ENCODE measurements around the gene ZKSCAN1.
A peak's percentile ranks its signal among the peaks of the same experiment; 100 is the strongest.

ZKSCAN1 gene

DNA sequence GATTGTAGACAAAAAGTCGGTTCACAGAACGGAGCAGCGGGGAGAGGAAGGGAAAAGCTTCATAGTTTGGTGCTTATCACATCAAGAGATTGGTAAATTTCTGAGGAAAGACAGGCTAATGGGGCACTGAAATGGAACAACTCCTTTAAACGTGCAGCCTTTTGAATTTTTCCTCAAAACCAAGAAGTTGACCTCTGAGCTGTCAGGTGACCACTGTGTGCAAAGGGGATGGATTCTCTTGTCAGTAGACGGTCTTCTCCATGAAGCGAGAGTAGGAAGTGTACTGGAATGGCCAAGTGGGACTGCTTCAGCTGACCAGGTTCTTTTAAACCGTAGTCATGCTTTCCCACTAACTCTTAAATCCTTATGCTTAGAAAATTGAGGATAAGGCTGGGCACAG lies 22.9 kb downstream of the ZKSCAN1 start:
- no peak for DNase-seq (ENCODE audit: low spot score)

DNA sequence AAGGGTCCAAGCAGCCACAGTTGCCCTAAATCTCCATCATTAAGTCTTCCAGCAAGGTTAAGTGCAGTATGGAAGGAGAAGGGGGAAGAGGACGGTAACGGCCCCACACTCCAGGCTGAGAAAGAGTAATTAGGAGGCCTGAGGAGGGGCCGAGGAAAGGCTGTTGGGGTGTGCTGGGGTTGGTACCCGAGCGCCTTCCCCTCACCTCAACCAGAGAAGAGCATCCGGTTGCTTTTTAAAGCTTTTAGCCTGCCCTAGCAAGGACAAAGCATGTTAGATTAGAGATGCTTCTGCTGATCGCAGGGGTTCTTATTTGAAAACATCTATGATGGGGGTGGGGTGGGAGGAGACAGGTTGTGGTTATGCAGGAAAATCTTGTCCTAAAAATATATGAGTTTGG lies 25.2 kb downstream of the ZKSCAN1 start:
- DNase-seq (ENCODE audit: low spot score) = no peak

DNA sequence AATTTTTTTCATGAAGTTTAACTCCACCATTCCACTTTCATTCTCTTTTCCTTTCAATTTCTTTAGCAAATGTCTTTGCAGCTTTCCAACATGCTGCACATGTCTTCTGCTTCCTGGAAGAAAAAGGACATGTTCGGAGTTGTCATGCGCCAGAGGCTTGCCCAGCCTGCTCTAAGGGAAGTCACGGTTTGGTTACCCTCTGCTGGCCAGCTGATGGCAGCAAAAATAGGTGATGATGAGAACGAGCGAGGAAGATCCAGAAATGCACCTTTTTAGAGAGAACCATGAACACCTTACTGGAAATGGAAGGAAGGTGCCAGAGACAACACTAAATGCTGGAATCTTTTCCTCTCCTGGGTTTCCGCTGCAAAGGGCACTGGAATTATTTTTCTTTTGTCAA lies 29.3 kb downstream of the ZKSCAN1 start:
- DNase-seq (ENCODE audit: low spot score) = no peak

DNA sequence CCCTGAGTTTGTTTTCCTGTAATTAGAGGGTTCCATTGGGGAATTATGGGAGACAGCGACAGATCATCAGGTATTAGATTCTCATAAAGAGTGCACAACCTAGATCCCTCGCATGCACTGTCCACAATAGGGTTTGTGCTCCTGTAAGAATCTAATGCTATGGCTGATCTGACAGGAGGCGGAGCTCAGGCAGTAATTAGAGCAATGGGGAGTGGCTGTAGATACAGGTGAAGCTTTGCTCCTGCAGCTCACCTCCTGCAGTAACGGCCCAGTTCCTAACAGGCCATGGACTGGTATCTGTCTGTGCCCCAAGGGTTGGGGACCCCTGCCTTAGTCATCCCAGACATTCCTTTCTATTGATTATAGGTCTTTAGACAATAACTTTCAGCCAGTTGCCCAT lies 33.3 kb downstream of the ZKSCAN1 start:
- DNase-seq (ENCODE audit: low spot score) = no peak

DNA sequence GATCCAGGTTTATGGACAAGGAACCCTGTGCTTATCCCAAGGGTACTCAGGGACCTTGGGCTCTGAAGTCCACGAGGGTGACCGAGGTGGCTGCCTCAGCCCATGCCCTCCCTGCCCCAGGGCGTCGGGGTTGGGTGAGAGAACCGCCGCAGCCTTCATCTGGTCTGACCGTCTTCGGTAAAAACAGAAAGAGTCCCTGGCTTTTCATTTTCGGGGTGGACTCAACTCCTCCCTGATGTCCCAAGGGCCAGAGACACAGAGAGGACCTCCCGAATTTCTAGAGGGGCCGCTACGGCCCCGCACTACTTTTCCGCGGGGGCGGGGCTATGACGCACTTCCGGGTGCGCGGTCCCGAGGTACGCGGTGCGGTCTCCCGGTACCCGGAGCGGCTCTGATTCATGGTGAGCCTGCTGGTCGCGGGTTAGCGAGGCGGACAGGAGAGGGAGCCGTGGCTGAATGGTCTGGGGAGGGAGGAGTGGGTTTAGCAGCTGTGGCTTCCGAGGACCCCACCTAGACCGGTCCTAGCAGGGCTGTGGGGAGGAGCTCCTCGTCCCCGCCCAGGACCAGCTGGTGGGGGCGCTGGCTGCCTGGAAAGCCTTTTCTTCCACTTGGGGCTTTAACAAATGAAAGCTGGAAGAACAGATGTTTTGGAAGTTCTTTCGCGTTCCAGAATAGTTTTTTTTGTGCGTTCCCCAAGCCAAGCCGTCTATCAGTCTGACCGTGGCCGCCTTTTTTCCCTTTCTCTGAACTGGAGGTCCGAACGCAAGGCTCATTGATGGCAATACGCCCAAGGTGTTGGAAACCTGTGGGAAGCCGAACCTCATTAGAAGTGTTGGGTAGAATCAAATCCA lies 34.3 kb downstream of the ZKSCAN1 start, which contains the start of gene ZSCAN21:
Gene ZSCAN21 (plus strand): TSS at position 334 of the 851 bp plus-strand sequence. CDS start 7,233 bp downstream, outside the sequence.
- DNase-seq (ENCODE audit: low spot score) = peak; percentile 91

DNA sequence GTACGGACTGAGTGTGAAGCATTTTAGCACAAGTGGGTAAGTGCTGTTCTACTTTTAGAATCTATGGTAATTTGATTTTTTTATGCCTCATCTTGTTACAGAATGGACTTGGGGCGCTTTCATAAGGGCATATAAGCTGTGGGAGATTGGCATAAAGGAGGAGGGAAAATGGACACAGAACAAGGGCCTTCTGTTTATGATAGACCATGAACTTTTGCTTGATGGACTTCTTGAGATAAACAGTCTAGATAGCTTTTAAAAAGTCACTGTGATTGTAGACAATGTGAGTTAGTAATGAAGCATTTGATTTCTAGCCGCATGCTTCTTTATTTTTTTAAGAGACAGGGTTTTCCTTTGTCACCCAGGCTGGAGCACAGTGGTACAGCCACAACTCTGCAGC lies 36.2 kb downstream of the ZKSCAN1 start:
- DNase-seq (ENCODE audit: low spot score) = no peak

DNA sequence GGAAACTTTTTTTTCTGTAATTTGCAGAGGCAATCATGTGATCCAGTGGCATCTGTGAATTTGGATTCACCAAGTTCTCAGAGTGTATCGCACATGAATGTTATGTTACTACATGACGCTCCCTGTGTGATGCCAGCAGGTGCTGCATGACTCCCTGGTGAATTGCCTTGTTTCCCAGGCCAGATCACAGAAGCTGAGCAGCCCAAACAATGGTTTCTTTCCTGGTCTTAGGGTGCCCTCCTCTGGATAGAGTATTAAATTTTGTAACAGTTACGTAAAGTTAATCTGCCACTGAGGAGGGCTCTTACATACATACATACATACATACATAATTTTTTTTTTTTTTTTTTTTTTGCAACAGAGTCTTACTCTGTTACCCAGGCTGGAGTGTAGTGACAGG lies 37.8 kb downstream of the ZKSCAN1 start:
- DNase-seq (ENCODE audit: low spot score) = no peak

GRCh38 chr7:100057006-100057405 lies 41.6 kb downstream of the ZKSCAN1 start:
- no peak for DNase-seq (ENCODE audit: low spot score)

- DNase-seq (ENCODE audit: low spot score) = no peak
Observed at GRCh38 chr7:100059251-100059739, 43.9 kb downstream of the ZKSCAN1 start.

- no peak for DNase-seq (ENCODE audit: low spot score)
Observed at GRCh38 chr7:100061518-100062193, 46.3 kb downstream of the ZKSCAN1 start.

DNA sequence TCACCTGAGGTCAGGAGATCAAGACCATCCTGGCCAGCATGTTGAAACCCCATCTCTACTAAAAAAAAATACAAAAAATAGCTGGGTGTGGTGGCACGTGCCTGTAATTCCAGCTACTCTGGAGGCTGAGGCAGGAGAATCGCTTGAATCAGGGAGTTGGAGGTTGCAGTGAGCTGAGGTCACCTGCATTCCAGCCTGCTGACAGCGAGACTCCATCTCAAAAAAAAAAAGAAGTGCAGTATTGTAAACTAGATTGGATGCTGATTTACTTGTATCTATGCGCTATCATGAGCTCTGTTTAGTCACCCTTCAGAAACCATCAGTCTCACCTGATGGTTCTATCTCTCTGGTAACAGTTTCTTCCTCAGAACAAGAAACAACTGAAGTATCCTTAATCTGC lies 48.0 kb downstream of the ZKSCAN1 start:
- DNase-seq (ENCODE audit: low spot score) = no peak

DNA sequence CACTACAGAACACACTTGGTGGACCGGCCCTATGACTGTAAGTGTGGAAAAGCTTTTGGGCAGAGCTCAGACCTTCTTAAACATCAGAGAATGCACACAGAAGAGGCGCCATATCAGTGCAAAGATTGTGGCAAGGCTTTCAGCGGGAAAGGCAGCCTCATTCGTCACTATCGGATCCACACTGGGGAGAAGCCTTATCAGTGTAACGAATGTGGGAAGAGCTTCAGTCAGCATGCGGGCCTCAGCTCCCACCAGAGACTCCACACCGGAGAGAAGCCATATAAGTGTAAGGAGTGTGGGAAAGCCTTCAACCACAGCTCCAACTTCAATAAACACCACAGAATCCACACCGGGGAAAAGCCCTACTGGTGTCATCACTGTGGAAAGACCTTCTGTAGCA lies 48.8 kb downstream of the ZKSCAN1 start:
- DNase-seq (ENCODE audit: low spot score) = no peak

DNA sequence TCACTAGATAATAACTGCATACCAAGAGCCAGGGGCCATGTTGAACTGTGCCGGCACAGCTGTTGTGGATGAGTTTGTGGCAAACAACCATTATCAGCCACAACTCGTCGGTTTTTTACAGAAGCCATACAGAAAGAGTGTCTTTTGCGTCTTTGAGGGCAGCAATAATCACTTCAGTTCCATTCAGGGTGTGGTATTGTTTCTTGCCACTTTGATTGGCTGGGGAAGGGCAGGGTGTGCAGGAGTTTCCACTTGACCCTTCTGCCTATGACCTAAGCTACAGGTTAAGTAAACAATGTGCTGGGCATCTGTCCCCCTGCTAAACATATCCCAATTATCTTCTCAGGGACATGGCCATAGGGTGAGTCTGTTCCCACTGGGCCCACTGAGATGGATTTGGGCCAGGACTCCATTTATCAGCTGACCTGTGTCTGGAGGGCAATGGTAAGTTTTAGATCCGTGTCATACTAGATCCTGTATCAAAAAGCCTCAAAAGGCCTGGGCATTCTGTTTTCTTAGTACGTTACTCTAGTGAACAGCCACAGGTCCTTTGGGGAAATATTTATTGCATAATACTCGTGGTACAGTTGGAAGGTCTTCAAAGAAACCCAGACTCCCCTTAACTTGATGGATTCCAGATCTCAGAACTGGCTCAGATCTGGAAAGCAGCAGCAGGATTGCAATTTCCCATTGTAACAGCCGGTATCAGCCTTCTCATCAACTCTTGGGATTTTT lies 50.2 kb downstream of the ZKSCAN1 start:
- no peak for DNase-seq (ENCODE audit: low spot score)

DNA sequence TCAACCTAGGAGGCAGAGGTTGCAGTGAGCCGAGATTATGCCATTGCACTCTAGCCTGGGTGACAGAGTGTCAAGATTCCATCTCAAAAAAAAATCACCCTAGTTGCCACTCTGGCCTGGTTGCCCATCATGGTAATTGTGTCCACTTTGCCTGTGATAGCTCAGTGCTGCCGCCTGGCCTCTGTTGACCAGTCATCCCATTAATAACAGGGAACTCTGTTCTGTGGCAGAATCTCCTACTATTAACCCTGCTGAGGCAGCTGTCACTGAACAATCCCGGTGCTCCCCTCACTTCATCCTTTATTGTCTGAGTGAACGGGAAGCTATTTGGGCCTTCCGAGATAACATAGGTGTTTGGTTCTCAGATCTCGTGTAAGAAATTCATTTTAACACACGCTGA lies 51.6 kb downstream of the ZKSCAN1 start:
- no peak for DNase-seq (ENCODE audit: low spot score)

- no peak for DNase-seq (ENCODE audit: low spot score)
Observed at GRCh38 chr7:100069991-100070390, 54.6 kb downstream of the ZKSCAN1 start.

DNA sequence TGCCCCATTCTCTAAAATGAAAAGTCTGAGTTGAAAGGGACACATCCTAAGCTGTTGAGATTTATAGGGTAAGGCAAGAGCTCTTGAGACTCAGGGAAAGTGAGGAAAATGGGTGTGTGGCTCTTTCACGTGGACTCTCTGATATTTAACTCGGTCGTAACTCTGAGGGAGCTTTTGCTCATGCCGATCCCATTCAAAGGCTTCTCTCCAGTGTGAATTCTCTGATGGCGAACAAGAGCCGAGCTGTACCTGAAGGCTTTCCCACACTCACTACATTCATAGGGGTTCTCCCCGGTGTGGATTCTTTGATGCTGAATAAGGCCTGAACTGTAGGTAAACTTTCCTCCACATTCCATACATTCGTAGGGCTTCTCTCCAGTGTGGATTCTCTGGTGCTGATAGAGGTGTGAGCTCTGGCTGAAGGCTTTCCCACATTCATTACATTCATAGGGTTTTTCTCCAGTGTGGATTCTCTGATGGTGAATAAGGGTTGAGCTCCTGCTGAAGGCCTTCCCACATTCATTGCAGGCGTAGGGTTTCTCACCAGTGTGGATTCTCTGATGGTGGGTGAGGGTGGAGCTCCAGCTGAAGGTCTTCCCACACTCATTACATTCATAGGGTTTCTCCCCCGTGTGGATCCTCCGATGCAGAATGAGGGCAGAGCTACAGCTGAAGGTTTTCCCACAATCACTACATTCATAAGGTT lies 55.8 kb downstream of the ZKSCAN1 start:
- DNase-seq (ENCODE audit: low spot score) = no peak

DNA sequence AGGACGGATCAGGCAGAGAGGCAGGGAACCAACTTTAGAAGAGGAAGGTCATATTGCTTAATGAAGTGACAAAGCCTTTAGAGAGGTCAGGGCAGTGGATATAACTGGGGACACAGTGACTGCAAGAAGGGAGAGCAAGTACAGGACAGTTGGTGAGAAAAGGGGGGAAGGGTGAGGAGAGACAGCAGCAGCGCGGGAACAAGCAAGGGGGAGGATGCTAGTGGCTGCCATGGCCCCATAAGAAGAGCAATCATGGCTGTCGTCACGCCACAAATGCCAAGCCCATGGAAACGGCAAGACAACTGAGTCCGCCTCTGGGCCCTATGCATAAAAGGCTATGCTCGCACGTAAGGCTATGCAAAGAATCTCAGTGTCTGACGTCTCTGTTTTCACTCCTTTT lies 57.1 kb downstream of the ZKSCAN1 start:
- DNase-seq (ENCODE audit: low spot score) = no peak

DNA sequence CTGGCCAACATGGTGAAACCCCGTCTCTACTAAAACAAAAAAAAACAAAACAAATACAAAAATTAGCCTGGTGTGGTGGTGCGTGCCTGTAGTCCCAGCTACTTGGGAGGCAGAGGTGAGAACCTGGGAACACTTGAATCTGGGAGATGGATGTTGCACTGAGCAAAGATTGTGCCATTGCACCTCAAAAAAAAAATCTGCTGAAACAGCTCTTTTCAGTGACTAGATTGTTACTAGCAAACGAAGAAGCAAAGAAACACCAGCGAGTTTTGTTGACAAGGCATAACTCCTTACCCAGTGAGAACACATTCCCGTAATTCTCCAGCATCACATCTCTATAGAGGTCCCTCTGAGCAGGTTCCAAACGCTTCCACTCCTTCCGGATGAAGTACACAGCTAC lies 59.4 kb downstream of the ZKSCAN1 start:
- DNase-seq (ENCODE audit: low spot score) = no peak

DNA sequence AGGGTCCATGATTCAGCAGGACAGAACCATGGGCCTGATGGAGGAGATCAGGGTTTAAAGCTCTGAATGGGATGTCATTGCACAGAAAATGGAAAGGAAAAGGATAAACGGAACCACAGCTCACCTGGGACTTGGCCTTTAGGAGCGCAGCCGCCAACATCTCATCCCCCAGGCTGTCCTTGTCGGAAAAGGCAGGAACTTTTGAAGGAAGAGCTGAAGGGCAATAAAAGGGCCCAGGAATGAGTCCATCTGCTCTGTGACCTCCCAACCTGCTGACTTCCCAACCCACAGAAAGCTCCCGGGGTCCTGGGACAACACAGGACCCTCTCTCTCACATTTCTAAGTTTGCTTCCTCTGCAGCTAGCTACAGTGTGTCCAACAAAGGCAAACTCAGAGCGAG lies 60.0 kb downstream of the ZKSCAN1 start:
- DNase-seq (ENCODE audit: low spot score) = no peak

- DNase-seq (ENCODE audit: low spot score) = no peak
Observed at GRCh38 chr7:100077205-100077604, 61.8 kb downstream of the ZKSCAN1 start.

DNA sequence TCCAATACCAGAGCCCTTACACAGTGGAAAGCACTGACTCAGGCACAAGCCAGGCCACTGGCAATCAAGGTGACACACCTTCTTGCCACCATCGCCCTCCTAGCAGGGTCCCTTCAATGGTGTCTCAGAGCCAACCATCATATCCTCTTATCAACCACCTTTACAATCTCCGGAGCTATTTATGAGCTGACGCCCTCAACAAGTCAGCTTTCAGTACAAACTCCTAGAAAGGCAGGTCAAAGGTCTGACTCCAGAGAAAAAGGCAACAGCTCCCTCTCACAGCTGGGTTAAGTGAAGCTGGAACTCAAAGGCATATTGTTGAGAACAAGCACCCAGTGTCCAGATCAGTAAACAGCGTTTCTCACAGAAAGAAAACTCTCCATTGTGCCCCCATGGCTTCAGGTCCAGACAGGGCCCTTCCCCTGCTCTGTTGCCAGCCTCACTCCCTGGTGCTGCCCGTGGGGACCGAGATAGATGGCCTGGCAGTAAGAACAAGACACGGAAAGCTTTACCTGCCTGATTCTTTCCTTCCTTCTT lies 63.7 kb downstream of the ZKSCAN1 start:
- DNase-seq (ENCODE audit: low spot score) = no peak
